GM18861 (cell line): Measurements from ENCODE around the gene ABLIM1.

ENCODE experiments used
- ATAC-seq: cut with Tn5 transposase; IDR thresholded peaks from one replicate; pipeline ENCODE4 v1.9.1; 2021; ENCODE audit not compliant: unreplicated experiment

The ABLIM1 gene

GRCh38 chr10:114523876-114524275, 134.2 kb downstream of the ABLIM1 start:
- no peak for ATAC-seq

GRCh38 chr10:114521255-114521654, 136.8 kb downstream of the ABLIM1 start:
- ATAC-seq, result no peak

GRCh38 chr10:114520453-114520852, 137.6 kb downstream of the ABLIM1 start:
- ATAC-seq, result no peak

GRCh38 chr10:114519756-114520293, 138.2 kb downstream of the ABLIM1 start:
- no peak for ATAC-seq

- ATAC-seq, result no peak
Observed at GRCh38 chr10:114519306-114519669, 138.8 kb downstream of the ABLIM1 start.

- no peak for ATAC-seq
Observed at GRCh38 chr10:114518401-114519305, 139.4 kb downstream of the ABLIM1 start.

- no peak for ATAC-seq
Observed at GRCh38 chr10:114517368-114518250, 140.5 kb downstream of the ABLIM1 start.

GRCh38 chr10:114516356-114516755, 141.7 kb downstream of the ABLIM1 start:
- ATAC-seq, result no peak

- no peak for ATAC-seq
Observed at GRCh38 chr10:114515298-114515914, 142.7 kb downstream of the ABLIM1 start.

- ATAC-seq, result no peak
Observed at GRCh38 chr10:114513381-114513792, 144.7 kb downstream of the ABLIM1 start.

GRCh38 chr10:114511881-114512280, 146.2 kb downstream of the ABLIM1 start:
- ATAC-seq, result no peak

- ATAC-seq, result no peak
Observed at GRCh38 chr10:114508376-114508775, 149.7 kb downstream of the ABLIM1 start.

GRCh38 chr10:114507449-114507848, 150.6 kb downstream of the ABLIM1 start:
- ATAC-seq, result no peak

- ATAC-seq, result no peak
Observed at GRCh38 chr10:114506871-114507385, 151.1 kb downstream of the ABLIM1 start.

GRCh38 chr10:114504769-114505579, 153.1 kb downstream of the ABLIM1 start:
- ATAC-seq, result no peak

- ATAC-seq, result no peak
Observed at GRCh38 chr10:114502074-114502473, 156.0 kb downstream of the ABLIM1 start.

- ATAC-seq, result no peak
Observed at GRCh38 chr10:114501650-114502049, 156.4 kb downstream of the ABLIM1 start.

- no peak for ATAC-seq
Observed at GRCh38 chr10:114500643-114501042, 157.4 kb downstream of the ABLIM1 start.

GRCh38 chr10:114499630-114500190, 158.4 kb downstream of the ABLIM1 start:
- no peak for ATAC-seq

- peak; percentile 18 for ATAC-seq
Observed at GRCh38 chr10:114499116-114499515, 159.0 kb downstream of the ABLIM1 start.
